Kidney (tissue), 14 donors: ENCODE data around the gene PLD2. TPM values are rescaled to one million over a fixed set of nuclear protein-coding genes. Genes with fewer than 3 reads are reported as not detected.

Experiments used
- DNase-seq, 5 donors: peaks; one replicate each; pipeline ENCODE4 v3.0.0-alpha.2; 2013 to 2020
- FAIRE-seq: peaks from 2 replicates; lab custom pipeline; 2012; peaks lifted over from hg19 to GRCh38; lab: Jason Lieb, UNC
- H3K27ac ChIP-seq, 2 donors: one replicate each; pipeline ENCODE4 v1.7.0; 2013; ENCODE audit warnings: low read depth in 2 of 2, low read length in 2 of 2, inconsistent platforms in 1 of 2
- H3K27me3 ChIP-seq: one replicate; pipeline ENCODE4 v1.7.1; 2013; ENCODE audit warnings: low read length, inconsistent platforms; ENCODE audit not compliant: control insufficient read depth, insufficient read depth
- H3K36me3 ChIP-seq, 3 donors: one replicate each; pipeline versions ENCODE4 v1.7.0 to v1.7.1; 2013; ENCODE audit warnings: low read length in 3 of 3, control low read depth in 1 of 3, inconsistent platforms in 1 of 3; ENCODE audit not compliant: insufficient read depth in 3 of 3, control insufficient read depth in 2 of 3
- H3K4me1 ChIP-seq, 3 donors: one replicate each; pipeline versions ENCODE4 v1.7.0 to v1.7.1; 2013; ENCODE audit warnings: low read length in 3 of 3, inconsistent platforms in 1 of 3, low read depth in 1 of 3; ENCODE audit not compliant: control insufficient read depth in 2 of 3, insufficient read depth in 2 of 3
- H3K4me3 ChIP-seq, 3 donors: one replicate each; pipeline versions ENCODE4 v1.7.0 to v1.8.1; 2013; ENCODE audit warnings: low read length in 3 of 3, control low read depth in 1 of 3, inconsistent platforms in 1 of 3
- H3K9ac ChIP-seq, 3 donors: one replicate each; pipeline versions ENCODE4 v1.7.0 to v1.7.1; 2013; ENCODE audit warnings: low read length in 3 of 3, control low read depth in 1 of 3, inconsistent platforms in 1 of 3
- H3K9me3 ChIP-seq, 3 donors: one replicate each; pipeline versions ENCODE4 v1.7.0 to v1.7.1; 2013; ENCODE audit warnings: low read length in 3 of 3, control low read depth in 1 of 3, inconsistent platforms in 1 of 3; ENCODE audit not compliant: control insufficient read depth in 2 of 3, insufficient read depth in 1 of 3
- CTCF ChIP-seq: IDR thresholded peaks from 3 replicates; pipeline ENCODE4 v1.5.1; 2012; ENCODE audit warnings: mild to moderate bottlenecking, moderate library complexity, borderline replicate concordance; ENCODE audit not compliant: insufficient read depth; ENCODE audit errors: extremely low read depth
- intact Hi-C: fragments of 100-400 bp; cut with DNase I; formaldehyde crosslinking; loops from one replicate; pipeline ENCODE4 v1.11.1; 2022
- polyA plus RNA-seq: library from polyadenylated mRNA; stranded (reverse); fragments of 350-450 nt; fragmentation: Illumina TruSeq; extraction: RNeasy Lipid Tissue Mini Kit (QIAGEN cat#74804); gene quantifications from one replicate; pipeline ENCODE4 v1.2.3, GENCODE V29; 2014; ENCODE audit warnings: low read depth, low replicate concordance; ENCODE audit not compliant: insufficient read depth
- total RNA-seq: library from RNA; stranded (reverse); fragmentation: NEBNext Ultra II Directional; extraction: Animal tissue kit (Norgen Biotek cat#: 25700); gene quantifications from one replicate; pipeline ENCODE4 v1.2.1, GENCODE V29; 2021
- donor health status: control.
- donor health status: control.
- donor health status: control.
- donor health status: control.
- donor health status: control.
- donor health status: DM: yes; HTN: yes; CAD: no.
- donor health status: Normal renal cell carcinoma (clear cell type).

PLD2 gene
- total and polyA plus RNA-seq, 2 donors from 2014 or later = 9.2 to 45.4 TPM

GRCh38 chr17:4771519-4772234 lies 35.3 kb upstream of the PLD2 start, which contains the start of gene TM4SF5:
Gene TM4SF5, plus strand, starts transcription at chr17:4771886. Its CDS starts 37 bp downstream, at chr17:4771923.
- no peak within 1 kb of the TSS for H3K27ac ChIP-seq
- intact Hi-C loops = no loop called here
- no peak within 1 kb of the TSS for H3K9ac ChIP-seq
- DNase-seq (peak in 1 of 5 donors; percentile 49), FAIRE-seq (no peak)
- H3K4me3 ChIP-seq = peak within 1 kb of the TSS in 1 of 3 donors; percentile 36
- no peak for TF ChIP-seq CTCF
- H3K27me3 ChIP-seq = no peaks in the 10 kb centered on the region
- no peaks in the 10 kb centered on the region for H3K9me3 ChIP-seq
- H3K36me3 ChIP-seq = no peaks in the 10 kb centered on the region
- no peaks in the 10 kb centered on the region for H3K4me1 ChIP-seq

- FAIRE-seq (no peak), DNase-seq (no peak)
- TF ChIP-seq CTCF = no peak
- Histone ChIP-seq H3K27me3 (no peaks in the 10 kb centered on the region), H3K27ac (no peak overlapping the region), H3K4me1 (no peaks in the 10 kb centered on the region), H3K36me3 (no peaks in the 10 kb centered on the region), H3K9me3 (no peaks in the 10 kb centered on the region), H3K4me3 (peak overlapping the region in 1 of 3 donors; percentile 36), H3K9ac (no peak overlapping the region)
- intact Hi-C loops = no loop called here
Observed at GRCh38 chr17:4772235-4772613, 34.7 kb upstream of the PLD2 start.

- H3K27me3 ChIP-seq = no peaks in the 10 kb centered on the region
- intact Hi-C loops = no loop called here
- H3K4me1 ChIP-seq = no peaks in the 10 kb centered on the region
- DNase-seq (peak in 2 of 5 donors; percentile 8 to 26), FAIRE-seq (no peak)
- no peaks in the 10 kb centered on the region for H3K9me3 ChIP-seq
- H3K9ac ChIP-seq = no peak overlapping the region
- no peak overlapping the region for H3K4me3 ChIP-seq
- no peaks in the 10 kb centered on the region for H3K36me3 ChIP-seq
- no peak for TF ChIP-seq CTCF
- H3K27ac ChIP-seq = no peak overlapping the region
Observed at GRCh38 chr17:4777969-4778760, 28.8 kb upstream of the PLD2 start.
